ENCODE results near the gene IL17RC.
"Not testable (repeated sequence)": the region's sequence is repeated elsewhere in the genome, so short reads cannot be mapped to it uniquely, and the experiment has no call there.

The IL17RC gene

DNA sequence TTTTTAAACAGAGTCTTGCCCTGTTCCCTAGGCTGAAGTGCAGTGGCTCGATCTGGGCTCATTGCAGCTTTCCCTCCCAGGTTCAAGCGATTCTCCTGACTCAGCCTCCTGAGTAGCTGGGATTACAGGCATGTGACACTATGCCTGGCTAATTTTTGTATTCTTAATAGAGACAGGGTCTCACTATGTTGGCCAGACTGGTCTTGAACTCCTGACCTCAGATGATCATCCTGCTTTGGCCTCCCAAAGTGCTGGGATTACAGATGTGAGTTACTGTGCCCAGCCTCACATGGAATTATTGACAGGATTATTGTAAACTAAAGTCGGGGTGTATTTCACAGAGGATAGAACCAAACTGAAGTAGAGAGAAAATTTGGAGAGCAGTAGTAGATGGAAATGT is 21.2 kb upstream of the IL17RC start:
- DNase-seq: not testable (repeated sequence)

DNA sequence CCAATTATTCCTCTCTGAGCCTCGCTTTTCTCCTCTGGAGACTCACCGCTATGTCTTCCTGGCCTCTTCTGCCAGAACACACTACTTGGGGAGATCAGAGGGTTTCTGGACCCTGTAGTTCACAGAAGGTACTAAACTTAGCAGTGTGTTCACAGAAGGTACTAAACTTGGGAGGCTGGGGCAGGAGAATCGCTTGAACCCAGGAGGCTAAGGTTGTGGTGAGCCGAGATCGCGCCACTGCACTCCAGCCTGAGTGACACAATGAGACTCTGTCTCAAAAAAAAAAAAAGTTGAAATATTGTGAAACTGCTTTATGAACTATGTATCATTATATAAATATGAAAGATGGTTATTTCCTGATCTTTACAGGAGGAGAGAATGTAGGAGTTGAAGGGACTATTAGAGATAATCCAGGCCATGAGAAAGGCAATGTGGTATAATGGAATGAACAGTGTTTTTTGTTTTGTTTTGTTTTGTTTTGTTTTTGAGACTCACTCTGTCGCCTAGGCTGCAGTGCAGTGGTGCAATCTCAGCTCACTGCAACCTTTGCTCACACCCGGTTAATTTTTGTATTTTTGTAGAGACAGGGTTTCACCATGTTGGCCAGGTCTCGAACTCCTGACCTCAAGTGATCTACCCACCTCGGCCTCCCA is 20.0 kb upstream of the IL17RC start:
- DNase-seq: not testable (repeated sequence)

DNA sequence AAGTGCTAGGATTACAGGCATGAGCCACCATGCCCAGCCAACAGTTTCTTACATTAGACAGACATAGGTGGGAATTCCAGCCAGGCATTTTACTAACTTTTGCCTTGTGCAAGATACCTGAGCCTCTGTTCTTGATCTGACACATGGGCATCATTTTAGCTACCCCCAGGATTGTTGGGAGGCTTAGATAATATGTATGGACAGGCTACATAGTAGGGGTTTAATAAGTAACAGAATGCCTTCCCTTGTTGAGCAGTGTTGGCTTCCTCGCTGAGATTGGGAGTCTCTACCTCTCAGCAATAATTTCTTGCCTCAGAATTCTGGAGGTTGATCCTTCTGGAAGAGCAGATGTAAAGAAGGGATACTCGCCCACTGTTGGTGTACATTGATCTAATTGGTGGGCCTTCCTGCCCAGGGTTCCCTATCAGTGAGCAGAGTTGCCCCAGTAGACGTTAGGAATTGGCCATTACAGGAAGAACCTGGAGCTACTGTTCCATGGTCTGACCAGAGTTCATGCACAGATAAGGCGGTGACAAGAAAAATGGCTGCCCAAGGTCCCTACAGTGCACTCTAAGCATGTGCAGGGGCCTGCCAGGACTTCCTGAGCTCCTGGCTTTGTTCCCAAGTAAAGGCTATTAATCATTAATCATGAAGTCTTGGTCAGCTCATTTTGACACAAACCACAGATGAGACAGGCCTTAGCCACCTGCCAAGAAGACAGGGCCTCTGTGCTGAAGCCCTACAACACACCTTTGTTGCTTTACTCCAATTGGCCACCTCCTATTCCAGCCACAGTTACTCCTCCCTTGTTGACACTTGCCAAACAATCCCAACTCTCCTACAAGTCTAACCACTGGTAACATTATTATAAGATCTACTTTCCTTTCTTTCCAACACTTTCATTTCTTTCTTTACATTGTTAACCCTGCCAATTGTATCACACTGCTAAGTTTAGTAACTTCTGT is 19.2 kb upstream of the IL17RC start:
- DNase-seq: no peak

DNA sequence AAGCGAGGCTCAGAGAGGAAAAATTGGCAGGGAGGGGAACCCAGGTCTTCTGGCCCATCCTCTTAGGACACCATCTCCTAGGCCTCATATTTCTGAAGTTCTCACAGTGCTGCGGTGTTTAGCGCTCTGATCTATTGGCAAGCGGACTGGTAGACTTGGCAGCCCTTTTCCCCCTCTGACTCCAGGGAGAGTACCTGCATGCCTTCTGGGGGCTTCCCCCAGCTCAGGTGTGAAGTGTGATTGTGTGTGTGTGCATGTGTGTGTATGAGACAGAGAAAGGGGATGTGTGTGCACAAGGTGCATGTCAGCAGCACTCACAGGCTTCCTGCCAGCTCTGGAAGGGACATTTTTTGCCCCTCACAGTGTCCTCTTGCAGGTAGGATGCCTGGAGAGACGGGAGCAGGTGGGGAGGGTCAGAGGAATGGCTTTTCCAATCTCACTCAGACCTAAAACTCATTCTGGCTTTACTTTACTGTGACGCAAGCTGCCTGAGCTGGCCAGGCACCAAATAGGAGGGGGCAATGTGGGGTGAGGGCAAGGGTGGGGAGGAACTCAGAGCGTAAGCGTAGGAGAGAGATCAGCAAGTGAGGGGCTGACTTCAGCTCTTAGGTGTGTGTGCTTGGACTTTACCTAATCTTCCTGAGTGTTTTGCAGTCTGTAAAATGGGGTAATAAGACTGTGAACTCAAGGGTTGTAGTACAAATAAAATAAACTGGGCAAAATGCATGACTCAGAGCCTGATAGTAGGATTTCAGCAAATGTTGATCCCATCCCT is 18.2 kb upstream of the IL17RC start:
- DNase-seq: no peak

DNA sequence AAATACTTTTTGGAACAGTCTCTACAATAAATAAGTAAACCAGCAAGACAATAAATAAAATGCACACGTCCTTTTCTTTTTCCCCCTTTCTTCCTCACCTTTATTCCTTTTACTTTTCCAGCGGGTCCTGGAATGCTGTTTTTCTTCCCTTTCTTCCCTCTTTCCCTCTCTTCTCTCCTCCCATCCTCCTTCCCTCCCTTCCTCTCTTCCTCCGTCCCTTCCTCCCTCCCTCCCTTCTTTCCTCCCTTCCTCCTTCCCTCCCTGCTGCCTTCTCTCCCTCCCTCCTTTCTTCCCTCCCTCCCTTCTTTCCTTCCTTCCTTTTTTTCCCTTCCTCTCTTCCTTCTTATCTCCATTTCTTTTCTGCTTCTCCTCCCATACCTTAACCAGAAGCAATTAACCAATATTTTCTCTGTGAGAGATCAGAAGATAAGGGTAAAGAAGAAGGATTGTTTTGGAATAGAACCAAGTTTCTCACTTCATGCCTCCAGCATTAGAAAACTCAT is 17.6 kb upstream of the IL17RC start:
- no peak for DNase-seq

DNA sequence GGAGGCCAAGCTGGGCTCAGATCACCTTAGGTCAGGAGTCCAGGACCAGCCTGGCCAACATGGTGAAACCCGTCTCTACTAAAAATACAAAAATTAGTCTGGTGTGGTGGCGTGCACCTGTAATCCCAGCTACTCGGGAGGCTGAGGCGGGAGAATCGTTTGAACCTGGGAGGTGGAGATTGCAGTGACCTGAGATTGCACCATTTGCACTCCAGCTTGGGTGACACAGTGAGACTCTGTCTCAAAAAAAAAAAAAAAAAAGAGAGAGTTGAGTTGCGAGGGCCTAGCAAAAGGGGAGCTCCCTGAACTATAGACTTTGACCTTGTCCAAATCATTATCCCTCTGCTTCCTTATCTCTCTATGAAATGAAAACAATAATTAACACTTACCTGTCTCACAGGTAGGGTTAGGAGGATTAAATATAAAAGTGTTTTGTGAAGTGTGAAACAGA is 15.9 kb upstream of the IL17RC start:
- DNase-seq: not testable (repeated sequence)

DNA sequence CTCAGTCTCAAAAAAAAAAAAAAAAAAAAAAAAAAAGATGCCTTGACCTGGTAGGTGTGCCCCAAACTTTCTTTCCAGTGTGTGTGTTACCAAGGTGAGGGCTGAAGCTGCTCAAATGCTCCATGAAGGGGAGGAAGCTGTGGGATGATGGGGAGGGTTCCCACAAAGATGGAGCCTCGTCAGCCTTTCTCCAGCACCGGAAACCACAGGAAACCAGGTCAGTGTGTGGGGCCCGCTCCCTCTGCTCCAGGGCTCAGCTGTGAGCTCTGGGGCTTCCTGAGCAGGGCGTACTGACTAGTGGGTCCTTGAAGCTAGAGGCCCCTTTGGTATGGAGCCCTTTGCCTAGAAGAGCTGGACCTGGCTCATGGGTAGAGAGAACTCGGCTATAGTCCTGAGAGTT is 14.9 kb upstream of the IL17RC start:
- no peak for DNase-seq

DNA sequence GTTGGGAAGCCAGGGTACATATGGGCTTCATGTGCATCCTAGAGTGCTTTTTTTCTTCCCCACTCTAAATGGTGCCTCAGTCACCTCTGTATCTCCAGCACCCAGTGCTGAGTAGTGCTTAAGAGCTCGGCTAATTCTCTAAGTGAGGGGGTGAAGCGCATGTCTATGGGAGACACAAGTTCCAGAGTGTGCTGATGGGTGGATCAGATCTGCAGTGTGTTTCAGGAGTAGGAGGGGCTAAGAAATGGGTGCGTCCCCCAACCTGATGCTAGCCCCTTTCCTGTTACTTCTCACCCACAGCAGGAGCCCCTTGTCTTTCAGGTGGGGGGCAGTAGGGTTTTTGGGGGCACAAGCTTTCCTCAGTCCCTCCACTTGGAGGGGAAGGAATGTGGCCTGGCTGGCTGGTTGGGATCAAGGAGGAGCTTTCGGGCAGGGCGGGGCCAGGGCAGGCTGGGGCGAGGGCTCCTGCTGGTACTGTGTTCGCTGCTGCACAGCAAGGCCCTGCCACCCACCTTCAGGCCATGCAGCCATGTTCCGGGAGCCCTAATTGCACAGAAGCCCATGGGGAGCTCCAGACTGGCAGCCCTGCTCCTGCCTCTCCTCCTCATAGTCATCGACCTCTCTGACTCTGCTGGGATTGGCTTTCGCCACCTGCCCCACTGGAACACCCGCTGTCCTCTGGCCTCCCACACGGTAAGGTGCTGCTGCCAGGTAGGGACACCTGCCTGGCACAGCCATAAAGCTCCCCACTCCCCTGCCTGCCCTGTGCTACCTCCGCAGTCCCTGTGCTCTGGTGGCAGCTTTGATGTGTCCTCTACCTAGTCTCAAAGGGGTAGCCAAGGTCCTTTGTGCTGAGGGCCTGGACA is 14.3 kb upstream of the IL17RC start, which contains the start of gene IL17RE:
IL17RE (plus strand) TSS at position 477 of the 866 bp plus-strand sequence; CDS start at position 562, 85 bp downstream.
- no peak for DNase-seq

DNA sequence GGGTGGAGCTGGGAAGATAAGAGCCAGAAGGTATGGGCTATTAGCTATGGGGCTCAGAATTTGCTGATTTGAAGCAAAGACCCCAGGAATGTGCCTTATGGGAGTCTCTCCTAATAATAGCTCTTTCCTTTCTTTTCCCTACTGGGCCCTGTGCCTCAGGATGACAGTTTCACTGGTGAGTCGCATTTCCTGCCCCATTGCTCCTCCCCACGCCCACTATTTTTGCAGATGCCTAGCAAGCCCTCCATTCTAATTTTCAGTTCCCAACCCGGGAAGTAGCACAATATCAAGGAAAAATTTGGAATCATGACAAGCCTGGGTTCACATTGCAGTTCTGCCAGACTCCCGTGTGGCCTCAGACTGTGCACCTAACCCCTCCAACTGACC is 13.7 kb upstream of the IL17RC start:
- no peak for DNase-seq

DNA sequence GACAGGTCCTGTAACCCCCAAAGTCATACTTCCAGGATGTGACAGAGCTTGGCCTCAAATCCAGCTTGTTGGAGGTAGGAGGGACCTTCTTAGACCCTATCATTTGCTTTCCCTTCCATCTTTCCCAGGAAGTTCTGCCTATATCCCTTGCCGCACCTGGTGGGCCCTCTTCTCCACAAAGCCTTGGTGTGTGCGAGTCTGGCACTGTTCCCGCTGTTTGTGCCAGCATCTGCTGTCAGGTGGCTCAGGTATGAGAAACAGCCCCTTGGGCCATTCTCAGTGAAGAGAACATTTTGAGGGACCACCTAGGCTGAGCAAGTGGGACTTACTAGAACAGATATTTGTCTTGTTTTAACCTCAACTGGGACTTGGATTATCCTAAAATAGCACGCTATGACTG is 13.0 kb upstream of the IL17RC start:
- DNase-seq: no peak

DNA sequence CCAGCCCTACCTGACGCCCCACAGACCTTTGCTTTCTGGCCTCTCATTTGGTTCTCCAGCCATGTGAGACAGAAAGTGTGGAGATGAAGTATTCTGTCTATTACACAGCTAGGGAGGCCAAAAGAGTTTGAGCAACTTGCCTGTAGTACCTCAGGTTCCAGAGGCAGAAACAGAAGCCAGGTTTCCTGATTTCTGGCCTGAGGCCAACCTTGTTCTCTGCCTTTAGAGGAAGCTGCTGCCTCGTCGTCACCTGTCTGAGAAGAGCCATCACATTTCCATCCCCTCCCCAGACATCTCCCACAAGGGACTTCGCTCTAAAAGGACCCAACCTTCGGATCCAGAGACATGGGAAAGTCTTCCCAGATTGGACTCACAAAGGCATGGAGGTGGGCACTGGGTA is 10.4 kb upstream of the IL17RC start:
- no peak for DNase-seq

DNA sequence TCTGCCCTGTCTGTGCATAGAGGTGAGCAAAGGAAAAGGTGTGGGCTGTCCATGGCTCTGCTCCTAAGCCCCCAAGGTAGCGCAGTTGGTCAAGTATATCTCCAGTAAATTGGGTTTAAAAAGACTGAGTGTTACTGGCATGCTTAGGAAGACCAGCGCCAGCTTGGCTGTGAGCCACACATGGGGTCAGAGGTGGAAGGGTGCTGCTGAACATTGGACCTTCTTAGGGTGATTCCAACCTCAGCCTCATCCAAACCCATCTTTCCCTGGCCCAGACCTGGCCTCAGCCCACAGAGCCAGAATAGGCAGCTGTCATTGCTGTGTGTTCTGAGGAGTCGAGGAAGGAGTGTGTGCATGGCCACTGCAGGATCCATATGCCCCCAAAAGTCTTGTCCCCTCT is 8.6 kb upstream of the IL17RC start:
- DNase-seq: no peak

DNA sequence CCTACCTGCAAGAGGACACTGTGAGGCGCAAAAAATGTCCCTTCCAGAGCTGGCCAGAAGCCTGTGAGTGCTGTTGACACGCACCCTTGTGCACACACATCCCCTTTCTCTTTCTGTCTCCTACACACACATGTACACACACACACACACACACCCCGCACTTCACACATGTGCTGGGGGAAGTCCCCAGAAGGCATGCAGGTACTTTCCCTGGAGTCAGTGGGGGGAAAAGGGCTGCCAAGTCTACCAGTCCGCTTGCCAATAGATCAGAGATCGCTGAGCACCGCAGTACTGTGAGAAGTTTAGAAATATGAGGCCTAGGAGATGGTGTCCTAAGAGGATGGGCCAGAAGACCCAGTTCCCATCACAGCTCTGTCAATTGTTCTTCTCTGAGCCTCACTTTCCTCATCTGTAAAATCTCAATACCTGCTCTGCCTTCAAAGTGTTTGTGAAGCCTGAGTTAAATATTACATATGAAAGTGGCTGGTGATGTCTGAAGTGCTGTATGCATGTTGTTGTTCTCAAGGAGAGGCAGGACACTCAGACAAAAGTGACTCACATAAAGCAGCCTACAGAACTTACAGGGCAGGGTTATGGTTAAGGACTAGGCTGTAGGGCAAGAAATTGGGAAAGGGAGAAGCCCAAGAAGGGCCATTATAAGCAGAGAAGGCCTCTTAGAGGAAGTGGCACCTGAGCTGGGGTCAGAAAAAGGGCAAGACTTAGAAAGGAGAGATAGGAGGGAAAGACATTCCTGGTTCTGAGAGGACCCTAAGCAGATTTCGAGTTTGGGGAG is 7.5 kb upstream of the IL17RC start:
- DNase-seq: no peak

DNA sequence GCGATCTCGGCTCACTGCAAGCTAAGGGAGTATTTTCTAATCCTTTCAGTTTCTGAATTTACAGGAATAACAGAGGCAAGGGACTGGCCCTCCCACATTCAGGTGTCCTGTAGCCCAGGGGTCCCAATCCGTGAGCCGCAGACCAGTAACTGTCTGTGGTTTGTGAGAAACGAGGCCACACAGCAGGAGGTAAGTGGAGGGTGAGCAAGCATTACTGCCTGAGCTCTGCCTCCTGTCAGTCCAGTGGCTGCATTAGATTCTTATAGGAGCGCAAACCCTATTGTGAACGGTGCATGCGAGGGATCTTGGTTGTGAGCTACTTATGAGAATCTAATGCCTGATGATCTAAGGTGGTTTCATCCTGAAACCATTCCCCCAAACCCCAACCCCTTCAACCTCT is 5.0 kb upstream of the IL17RC start:
- DNase-seq: no peak

DNA sequence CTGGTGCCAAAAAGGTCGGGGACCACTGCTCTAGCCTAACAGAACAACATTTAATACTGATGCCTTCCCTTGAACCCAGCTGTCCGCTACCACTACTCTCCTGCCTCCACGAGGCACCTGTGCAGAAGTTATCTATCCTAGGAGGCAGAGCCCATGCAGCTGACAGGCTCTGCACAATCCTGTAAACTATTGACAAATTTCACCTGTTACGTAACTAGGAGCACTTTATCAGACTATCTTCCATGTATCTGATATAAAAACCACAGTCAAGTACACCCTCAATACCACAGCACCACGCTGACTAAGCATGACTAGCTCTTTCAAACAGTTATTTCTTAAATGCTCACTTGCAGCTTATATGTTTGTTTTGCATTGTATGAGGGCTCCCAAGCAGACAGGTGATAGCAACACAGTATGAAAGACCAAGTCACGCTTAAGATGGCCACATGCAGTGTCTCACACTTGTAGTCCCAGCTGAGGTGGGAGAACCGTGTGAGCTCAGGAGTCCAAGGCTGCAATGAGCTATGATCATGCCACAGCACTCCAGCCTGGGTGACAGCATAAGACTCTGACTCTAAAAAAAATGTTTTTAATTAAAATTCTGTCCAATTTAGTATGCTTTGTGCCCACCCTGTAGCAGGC is 4.5 kb upstream of the IL17RC start:
- DNase-seq: no peak

DNA sequence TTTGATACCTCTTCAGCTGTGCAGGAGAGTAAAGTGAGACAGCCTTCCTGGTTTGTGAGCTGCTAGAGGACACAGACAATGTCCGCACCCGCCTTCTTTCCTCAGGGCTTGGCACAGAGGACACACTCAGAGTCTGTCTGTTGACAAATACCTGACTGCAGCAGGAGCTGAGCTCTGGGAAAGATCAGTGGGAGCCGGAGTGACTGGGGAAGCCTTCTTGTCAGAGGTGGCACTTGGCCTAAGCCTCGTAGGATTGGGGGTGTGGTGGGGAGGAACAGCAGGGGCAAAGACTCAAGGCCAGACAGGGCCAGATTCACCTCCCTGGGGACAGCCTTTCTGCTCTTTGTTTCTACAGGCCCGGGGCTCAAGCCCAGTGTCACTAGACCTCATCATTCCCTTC is 3.3 kb upstream of the IL17RC start:
- DNase-seq: no peak

DNA sequence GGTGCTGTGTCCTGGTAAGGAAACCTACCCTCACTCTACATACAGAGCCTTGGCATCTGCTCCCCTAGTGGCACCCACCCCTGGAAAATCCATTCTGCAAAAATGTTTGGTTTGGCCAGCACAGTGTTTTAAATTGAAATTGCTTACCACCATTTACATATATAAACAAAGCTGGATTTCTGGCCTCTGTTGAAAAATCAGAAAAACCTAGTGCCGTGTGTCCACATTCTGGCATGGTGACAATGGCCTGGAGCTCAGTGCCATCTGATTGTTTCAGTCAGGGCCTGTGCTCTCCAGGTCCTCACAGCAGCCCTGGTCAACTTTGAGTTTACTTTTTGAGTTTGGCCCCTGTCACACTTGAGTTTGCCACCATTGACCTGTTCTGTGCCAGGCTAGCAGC is 2.9 kb upstream of the IL17RC start:
- no peak for DNase-seq

DNA sequence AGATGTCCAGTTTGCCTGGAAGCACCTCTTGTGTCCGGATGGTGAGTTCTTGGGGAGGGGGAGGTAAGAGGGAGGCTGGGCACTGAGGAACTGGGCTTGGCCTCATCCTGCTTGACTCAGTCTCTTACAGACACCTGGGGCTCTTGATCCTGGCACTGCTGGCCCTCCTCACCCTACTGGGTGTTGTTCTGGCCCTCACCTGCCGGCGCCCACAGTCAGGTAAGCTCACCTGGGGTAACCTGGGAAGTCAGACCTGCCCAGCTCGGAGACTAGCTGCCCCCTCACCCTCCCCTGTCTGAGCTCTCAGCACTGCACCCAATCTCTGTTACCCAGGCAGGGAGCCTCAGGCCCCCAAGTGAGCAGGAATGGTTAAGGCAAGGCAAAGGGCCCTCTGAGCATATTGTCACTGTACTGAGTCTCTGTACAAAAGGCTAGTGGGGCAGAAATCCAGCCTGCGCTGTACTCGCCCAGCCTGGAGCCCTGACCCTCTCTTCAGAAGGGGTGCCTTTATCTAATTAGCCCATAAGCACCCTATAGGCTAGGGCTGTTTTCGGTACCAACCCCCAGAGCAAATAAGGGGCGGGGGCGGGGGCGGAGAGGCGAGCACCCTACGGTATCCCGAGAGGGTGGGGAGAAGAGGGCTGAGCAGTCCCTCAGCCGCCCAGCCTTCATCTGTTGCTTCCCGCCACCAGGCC is 2.2 kb upstream of the IL17RC start:
- DNase-seq: no peak

DNA sequence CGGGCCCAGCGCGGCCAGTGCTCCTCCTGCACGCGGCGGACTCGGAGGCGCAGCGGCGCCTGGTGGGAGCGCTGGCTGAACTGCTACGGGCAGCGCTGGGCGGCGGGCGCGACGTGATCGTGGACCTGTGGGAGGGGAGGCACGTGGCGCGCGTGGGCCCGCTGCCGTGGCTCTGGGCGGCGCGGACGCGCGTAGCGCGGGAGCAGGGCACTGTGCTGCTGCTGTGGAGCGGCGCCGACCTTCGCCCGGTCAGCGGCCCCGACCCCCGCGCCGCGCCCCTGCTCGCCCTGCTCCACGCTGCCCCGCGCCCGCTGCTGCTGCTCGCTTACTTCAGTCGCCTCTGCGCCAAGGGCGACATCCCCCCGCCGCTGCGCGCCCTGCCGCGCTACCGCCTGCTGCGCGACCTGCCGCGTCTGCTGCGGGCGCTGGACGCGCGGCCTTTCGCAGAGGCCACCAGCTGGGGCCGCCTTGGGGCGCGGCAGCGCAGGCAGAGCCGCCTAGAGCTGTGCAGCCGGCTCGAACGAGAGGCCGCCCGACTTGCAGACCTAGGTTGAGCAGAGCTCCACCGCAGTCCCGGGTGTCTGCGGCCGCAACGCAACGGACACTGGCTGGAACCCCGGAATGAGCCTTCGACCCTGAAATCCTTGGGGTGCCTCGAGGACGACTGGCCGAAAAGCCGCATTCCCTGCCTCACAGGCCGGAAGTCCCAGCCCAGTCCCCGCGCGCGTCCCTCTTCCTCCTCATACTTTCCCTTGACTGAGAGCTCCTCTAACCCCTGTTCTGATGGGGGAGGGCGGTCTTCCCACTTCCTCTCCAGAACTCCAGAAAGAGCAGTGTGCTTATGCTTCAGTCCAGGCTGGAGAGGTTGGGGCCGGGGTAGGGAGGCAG is 1.4 kb upstream of the IL17RC start:
- no peak for DNase-seq

Measured in activated CD4-positive, alpha-beta T cell treated with anti-CD3 and anti-CD28 coated beads for 1 hour (primary cell).